22Rv1 (cell line): ENCODE data around the gene COBL.

ENCODE experiments used
- CTCF ChIP-seq: fragments of 450-650 bp; IDR thresholded peaks from 2 replicates; pipeline ENCODE4 v1.5.1; 2017; ENCODE audit warnings: mild to moderate bottlenecking
- ZFX ChIP-seq: fragments of 450-650 bp; IDR thresholded peaks from 2 replicates; pipeline ENCODE4 v1.6.1; 2017; ENCODE audit warnings: antibody characterized with exemption, borderline replicate concordance

- no peak for TF ChIP-seq CTCF
- no peak for TF ChIP-seq ZFX
Measured at GRCh38 chr7:51249991-51250390, 66.6 kb downstream of the COBL start.
